Epidermal melanocyte (primary cell): Measurements from ENCODE around the gene AHNAK2.

Source experiments
- DNase-seq: peaks from one replicate; pipeline ENCODE4 v3.0.0; 2011; ENCODE audit warnings: low spot score; ENCODE audit not compliant: insufficient read length

Gene AHNAK2

DNA sequence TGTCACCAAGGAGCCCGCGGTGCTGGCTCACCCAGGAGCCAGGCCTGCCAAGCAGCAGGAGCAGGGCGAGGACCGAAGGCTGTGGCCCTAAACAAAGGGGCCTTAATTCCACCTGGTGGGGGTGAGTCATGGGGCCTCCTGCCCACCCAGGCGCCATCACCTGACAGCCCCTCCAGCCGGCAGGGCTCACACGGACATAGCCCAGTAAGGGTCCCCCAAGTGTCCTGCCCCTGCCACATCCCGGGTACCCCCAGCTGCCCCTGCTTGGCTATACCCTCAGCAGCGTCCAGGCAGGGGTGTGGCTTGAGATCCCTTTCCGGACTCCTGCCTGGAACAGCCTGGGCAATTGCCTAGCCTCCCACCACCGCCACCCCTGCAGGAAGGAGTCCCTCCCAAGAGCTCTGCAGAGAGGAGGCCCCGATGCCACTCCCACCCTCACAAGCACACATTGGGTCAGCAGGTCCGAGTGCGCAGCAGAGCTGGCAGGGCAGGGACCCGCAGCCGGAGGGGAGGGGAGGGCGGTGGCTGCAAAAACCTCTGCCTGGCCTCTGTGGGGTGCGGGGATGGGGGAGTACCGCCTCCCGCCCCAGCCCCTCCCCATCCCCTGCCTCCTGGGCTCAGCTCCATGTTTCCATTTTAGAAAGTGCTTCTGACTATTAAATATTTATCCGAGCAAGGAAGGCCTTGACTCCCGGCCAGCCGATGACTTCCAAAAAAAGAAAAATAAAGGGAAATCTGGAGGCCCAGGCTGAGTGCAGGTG lies 4.6 kb downstream of the AHNAK2 start:
- no peak for DNase-seq

- DNase-seq, result peak; percentile 53
Observed at GRCh38 chr14:104973135-104973384, 5.1 kb downstream of the AHNAK2 start.

DNA sequence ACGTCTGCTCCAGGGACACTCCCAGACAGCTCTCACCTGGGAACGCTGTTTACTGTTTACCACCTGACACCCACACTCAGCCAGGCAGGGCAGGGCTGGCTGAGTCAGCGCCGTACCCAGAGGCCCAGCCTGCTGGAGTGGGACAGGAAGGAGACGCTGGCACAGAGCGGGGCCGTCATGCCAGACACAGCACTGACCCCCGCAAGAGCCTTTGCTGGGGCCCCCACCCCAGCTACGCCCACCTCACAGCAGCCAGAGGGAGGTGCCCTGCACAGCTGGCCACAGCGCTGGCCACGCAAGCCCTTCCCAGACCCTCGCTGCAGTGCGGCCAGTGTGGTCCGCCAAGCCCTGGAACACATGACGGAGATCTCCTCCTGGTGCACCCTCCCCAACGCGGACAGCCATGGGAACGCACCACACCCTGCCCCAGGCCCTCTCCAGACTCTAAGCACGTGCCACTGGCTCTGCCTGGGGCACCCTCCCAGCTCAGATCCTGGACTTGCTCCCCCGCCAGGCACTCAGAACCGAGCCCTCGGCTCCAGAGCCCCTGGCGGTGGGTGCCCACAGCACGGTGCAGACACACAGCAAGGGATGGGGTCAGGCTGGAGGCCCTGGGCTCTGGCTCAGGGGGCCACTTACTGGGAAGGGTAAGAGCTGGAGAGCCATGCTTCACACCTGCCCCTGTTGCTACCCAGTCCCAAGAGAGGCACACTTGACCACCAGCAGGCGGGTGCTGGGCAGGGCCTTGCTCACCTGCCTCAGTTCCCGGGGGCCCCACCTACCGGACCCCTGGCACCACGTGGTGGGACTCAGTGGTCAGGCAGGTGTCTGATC lies 5.7 kb downstream of the AHNAK2 start:
- no peak for DNase-seq

GRCh38 chr14:104971447-104972240 lies 6.5 kb downstream of the AHNAK2 start:
- no peak for DNase-seq

- DNase-seq, result peak; percentile 61
Observed at GRCh38 chr14:104970231-104971068, 7.7 kb downstream of the AHNAK2 start.

DNA sequence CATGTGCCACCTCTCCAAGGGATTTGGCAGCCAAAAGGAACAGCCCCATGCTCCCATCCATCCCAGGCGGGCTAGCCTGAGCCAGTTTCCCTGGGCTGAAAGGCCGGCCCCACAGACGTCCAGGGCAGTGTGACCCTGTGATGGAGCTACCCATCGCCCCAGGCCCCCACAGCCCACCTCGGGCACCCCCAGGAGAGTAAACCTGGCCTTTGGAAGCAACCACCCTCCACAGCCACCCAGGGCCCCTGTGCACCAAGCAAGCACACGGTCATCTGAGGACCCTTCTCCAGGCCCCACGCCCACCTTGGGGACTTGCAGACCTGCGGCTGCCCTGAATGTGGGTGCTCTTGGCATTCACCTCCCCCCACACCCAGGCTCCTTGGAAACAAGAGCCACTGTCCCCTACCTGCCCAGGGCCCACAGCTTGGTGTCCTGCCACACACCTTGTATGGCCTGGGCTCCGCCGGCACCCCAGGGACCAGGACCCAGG lies 8.4 kb downstream of the AHNAK2 start:
- no peak for DNase-seq

GRCh38 chr14:104968541-104969401 lies 9.4 kb downstream of the AHNAK2 start:
- no peak for DNase-seq

GRCh38 chr14:104968153-104968527 lies 10.0 kb downstream of the AHNAK2 start:
- no peak for DNase-seq

GRCh38 chr14:104967386-104968152 lies 10.6 kb downstream of the AHNAK2 start:
- no peak for DNase-seq

DNA sequence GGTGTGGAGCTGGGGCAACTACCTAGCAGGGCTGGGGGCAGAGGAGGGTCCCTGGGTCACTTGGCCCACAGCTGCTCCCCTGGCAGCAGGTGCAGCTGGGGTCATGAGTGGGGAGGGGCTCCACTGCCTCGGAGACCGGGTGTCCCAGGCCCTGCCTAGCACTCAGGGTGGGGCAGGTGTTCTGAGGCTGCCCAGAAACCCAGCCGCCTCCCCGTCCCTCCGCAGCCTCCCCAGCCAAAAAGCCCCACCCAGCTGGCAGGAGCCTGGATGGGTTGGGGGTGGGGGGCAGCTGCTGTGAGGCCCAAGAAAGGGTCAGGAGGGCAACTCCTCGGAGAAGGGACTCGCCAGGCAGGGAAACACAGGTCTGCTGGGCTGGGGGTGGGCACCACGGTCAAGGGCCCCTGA lies 11.2 kb downstream of the AHNAK2 start:
- no peak for DNase-seq

DNA sequence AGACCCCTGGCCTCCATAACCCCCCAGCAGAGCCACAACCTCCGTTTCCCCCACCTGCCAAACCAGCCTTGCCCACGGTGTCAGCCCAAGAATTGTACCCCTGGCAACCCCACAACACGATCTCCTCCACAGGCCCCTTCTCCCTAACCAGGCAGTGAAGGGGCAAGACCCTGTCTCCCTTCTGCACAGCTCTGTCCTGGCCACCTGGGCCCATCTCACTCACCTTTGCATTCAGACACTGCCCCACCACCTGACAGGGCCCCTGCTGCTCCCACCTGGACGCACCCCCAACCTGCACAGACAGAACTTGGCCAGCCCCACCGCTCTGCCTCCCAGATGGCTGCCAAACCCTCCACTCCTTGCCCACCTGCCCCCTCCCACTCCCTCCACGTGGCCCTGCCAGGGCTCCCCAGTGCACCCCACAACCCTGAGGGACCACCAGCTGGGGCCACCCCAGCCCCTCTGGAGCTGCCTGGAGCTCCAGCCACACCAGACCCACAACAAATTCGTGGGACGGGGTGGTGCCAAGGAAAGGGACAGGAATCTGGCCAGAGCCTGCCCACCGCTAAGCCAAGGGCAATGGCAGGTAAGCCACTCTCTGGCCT lies 11.8 kb downstream of the AHNAK2 start:
- no peak for DNase-seq

DNA sequence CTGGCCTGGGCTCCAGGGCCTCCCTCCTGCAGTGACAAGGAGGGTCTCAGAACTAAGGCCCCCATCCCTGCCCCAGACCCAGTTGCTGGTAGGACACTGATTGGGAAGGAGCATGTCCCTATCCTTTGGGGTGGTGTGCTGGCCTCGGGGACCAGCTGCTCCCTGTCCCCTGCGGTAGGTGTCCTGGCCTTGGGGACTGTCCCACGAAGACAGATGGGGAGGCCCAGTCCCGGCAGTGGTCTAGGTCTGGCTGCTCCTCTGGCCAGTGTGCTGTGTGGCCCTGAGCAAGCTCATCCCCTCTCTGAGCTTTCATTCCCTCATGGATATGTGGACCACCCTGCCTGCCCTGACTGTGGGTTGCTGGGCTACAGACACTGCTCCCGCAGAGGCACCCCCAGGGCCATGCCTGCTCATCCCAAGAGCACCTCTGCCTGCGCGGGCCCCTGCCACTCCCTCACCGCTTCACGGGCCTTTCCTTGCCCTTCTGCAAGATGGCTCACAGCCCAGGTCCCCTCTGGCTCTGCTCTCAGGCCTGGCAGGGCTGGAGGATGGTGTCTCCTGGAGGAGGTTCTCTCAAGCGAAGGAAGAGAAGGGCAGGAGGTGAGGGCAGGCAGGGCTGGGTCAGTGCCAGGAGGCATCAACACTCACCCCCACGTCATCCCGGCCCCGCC lies 12.5 kb downstream of the AHNAK2 start:
- DNase-seq, result no peak

- DNase-seq, result no peak
Observed at GRCh38 chr14:104964546-104964945, 13.6 kb downstream of the AHNAK2 start.

- no peak for DNase-seq
Observed at GRCh38 chr14:104957146-104958113, 20.7 kb downstream of the AHNAK2 start.

GRCh38 chr14:104956290-104956890 lies 21.8 kb downstream of the AHNAK2 start:
- no peak for DNase-seq

DNA sequence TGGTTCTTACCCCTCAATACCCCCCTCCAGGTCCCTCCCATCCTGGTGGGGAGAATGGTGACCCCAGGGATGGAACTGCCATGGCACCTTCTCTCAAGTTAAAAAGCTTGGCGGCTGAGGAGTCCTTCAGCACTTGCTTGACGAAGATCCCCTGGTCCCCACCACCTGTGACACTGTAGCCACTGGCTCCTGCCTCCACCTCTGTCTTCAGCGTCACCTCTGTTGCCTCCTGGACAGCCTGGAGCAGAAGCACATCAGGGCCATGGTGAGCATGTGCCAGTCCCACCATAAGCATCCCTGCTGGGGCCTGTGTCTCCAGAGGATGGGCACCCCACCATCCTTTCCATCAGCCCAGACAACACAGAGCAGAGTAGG lies 22.8 kb downstream of the AHNAK2 start:
- DNase-seq, result no peak
